Measurements from ENCODE around the gene RO60. TPM values are rescaled to one million over a fixed set of nuclear protein-coding genes. Genes with fewer than 3 reads are reported as not detected.

RO60 gene
- total RNA-seq, 1 donor from 2014 or later, result 200 TPM

GRCh38 chr1:193060406-193060805, 994 bp downstream of the RO60 start:
- Histone ChIP-seq H3F3A (ENCODE audit: low read depth) (peaks cover 13% of the 10 kb centered on the region), H3K4me1 (peaks cover 10% of the 10 kb centered on the region), H3K27me3 (no peaks in the 10 kb centered on the region), H3K4me3 (peak overlapping the region; percentile 78), H4K20me1 (ENCODE audit: low read depth) (peaks cover 49% of the 10 kb centered on the region), H3K9me3 (ENCODE audit: low read depth) (no peaks in the 10 kb centered on the region), H3K9ac (peak overlapping the region; percentile 86), H3K36me3 (no peaks in the 10 kb centered on the region), H2AFZ (replicated peaks) (peak overlapping the region; percentile 38), H3K4me2 (peak overlapping the region; percentile 98), H3K27ac (peak overlapping the region; percentile 96), H3K79me2 (ENCODE audit: low read depth) (peaks cover 92% of the 10 kb centered on the region)
- Mint-ChIP-seq H3K4me3 (peak overlapping the region; percentile 99), H3K9me3 (peaks cover 8% of the 10 kb centered on the region), H3K27ac (peak overlapping the region; percentile 31), H3K27me3 (ENCODE audit: insufficient read depth, low read depth) (peaks cover 6% of the 10 kb centered on the region), H3K36me3 (peaks cover 17% of the 10 kb centered on the region), H3K4me1 (peaks cover 23% of the 10 kb centered on the region)
- DNase-seq (ENCODE audit: low spot score), result no peak
- no peak for TF ChIP-seq CTCF (IDR thresholded peaks at IDR 0.05)
- TF ChIP-seq EZH2phosphoT487 (IDR thresholded peaks at IDR 0.05), result no peak
- TF ChIP-seq EZH2 (IDR thresholded peaks at IDR 0.05), result no peak

GRCh38 chr1:193060938-193061337, 1.5 kb downstream of the RO60 start:
- H3K4me3 Mint-ChIP-seq, result peak overlapping the region; percentile 99
- no peak overlapping the region for H3K27ac ChIP-seq
- H2AFZ ChIP-seq (replicated peaks), result no peak overlapping the region
- H3K27me3 Mint-ChIP-seq (ENCODE audit: insufficient read depth, low read depth), result peaks cover 6% of the 10 kb centered on the region
- peaks cover 23% of the 10 kb centered on the region for H3K4me1 Mint-ChIP-seq
- peak overlapping the region; percentile 86 for H3K9ac ChIP-seq
- peaks cover 54% of the 10 kb centered on the region for H4K20me1 ChIP-seq (ENCODE audit: low read depth)
- DNase-seq (ENCODE audit: low spot score), result no peak
- TF ChIP-seq EZH2 (IDR thresholded peaks at IDR 0.05) (no peak), CTCF (IDR thresholded peaks at IDR 0.05) (no peak), EZH2phosphoT487 (IDR thresholded peaks at IDR 0.05) (no peak)
- H3K9me3 ChIP-seq (ENCODE audit: low read depth), result no peaks in the 10 kb centered on the region
- no peak overlapping the region for H3K27ac Mint-ChIP-seq
- peaks cover 8% of the 10 kb centered on the region for H3K9me3 Mint-ChIP-seq
- H3K79me2 ChIP-seq (ENCODE audit: low read depth), result peaks cover 92% of the 10 kb centered on the region
- H3K4me2 ChIP-seq, result peak overlapping the region; percentile 98
- H3K4me3 ChIP-seq, result peak overlapping the region; percentile 78
- no peaks in the 10 kb centered on the region for H3K36me3 ChIP-seq
- H3K36me3 Mint-ChIP-seq, result peaks cover 17% of the 10 kb centered on the region
- peaks cover 10% of the 10 kb centered on the region for H3K4me1 ChIP-seq
- no peaks in the 10 kb centered on the region for H3K27me3 ChIP-seq
- H3F3A ChIP-seq (ENCODE audit: low read depth), result peaks cover 13% of the 10 kb centered on the region

GRCh38 chr1:193062698-193063463, 3.5 kb downstream of the RO60 start:
- no peak overlapping the region for H3K9ac ChIP-seq
- H3K4me3 ChIP-seq, result no peak overlapping the region
- no peaks in the 10 kb centered on the region for H3K27me3 ChIP-seq
- H3K9me3 ChIP-seq (ENCODE audit: low read depth), result no peaks in the 10 kb centered on the region
- H3K27ac ChIP-seq, result no peak overlapping the region
- TF ChIP-seq EZH2phosphoT487 (IDR thresholded peaks at IDR 0.05), result no peak
- no peak for TF ChIP-seq EZH2 (IDR thresholded peaks at IDR 0.05)
- no peak for TF ChIP-seq CTCF (IDR thresholded peaks at IDR 0.05)
- no peak for DNase-seq (ENCODE audit: low spot score)
- Mint-ChIP-seq H3K36me3 (peaks cover 25% of the 10 kb centered on the region), H3K4me1 (peaks cover 14% of the 10 kb centered on the region), H3K4me3 (peak overlapping the region; percentile 37), H3K27me3 (ENCODE audit: insufficient read depth, low read depth) (peaks cover 6% of the 10 kb centered on the region), H3K27ac (no peak overlapping the region), H3K9me3 (peaks cover 8% of the 10 kb centered on the region)
- no peaks in the 10 kb centered on the region for H3K36me3 ChIP-seq
- H3K4me1 ChIP-seq, result peaks cover 10% of the 10 kb centered on the region
- H4K20me1 ChIP-seq (ENCODE audit: low read depth), result peaks cover 71% of the 10 kb centered on the region
- peaks cover 13% of the 10 kb centered on the region for H3F3A ChIP-seq (ENCODE audit: low read depth)
- no peak overlapping the region for H2AFZ ChIP-seq (replicated peaks)
- H3K4me2 ChIP-seq, result no peak overlapping the region
- H3K79me2 ChIP-seq (ENCODE audit: low read depth), result peaks cover 90% of the 10 kb centered on the region
